NK-92 treated with Interleukin-12 subunit alpha and Interleukin-12 subunit beta, amount 100 ng/mL, for 24 hours (cell line): ENCODE data around the gene GJB1.
A peak's percentile ranks its signal among the peaks of the same experiment; 100 is the strongest.

Experiments used
- DNase-seq: peaks from one replicate; lab custom pipeline; 2025; lab: John Stamatoyannopoulos, UW

Gene GJB1

DNA sequence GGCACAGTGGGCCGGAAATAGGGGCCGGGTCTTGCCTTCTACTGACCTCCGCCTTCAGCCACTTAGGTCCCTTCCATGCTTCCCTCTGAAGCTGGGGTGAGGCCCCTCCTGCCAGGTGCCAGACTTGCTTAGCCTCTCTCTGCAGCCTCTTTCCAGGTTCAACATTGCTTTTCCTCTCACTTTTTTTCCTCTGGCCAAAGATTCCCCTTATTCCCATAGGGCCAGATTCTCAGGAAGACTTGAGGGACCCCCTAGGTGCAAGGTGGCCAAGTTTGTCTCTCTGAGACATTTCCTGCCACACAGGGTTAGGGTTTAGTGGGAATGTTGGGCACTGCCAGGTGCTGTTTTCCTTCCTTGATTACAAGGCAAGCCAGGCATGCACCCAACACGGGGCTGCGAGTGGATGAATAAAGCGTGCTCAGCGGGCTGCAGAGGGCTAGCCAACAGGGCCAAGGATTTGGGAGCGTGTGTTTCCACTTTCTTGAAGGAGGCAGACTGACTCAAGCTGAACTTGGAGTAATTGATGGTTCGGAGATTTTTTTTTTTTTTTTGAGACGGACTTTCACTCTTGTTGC, 7.6 kb upstream of the GJB1 start:
- DNase-seq, result no peak

GRCh38 chrX:71216485-71216884, 6.5 kb upstream of the GJB1 start:
- DNase-seq, result no peak

- DNase-seq, result no peak
Measured at GRCh38 chrX:71217298-71217697, 5.7 kb upstream of the GJB1 start.

GRCh38 chrX:71221145-71221544, 1.9 kb upstream of the GJB1 start:
- no peak for DNase-seq

- no peak for DNase-seq
Measured at GRCh38 chrX:71224098-71224708, 1.2 kb downstream of the GJB1 start.

DNA sequence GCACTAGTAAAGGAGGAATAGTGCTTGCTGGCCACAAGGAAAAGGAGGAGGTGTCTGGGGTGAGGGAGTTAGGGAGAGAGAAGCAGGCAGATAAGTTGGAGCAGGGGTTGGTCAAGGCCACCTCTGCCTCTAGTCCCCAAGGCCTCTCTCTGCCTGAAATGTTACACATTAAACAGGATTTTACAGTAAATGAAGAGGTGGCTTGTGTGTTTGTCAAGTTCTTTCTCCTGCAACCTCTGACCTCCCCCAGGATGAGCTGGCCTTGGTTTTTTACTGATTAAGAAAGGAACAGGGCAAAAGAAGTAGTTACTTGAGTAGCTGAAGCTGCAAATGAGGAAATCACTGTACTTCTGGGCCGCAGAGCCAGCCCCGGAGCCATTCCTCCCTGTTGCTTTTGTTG, 2.0 kb downstream of the GJB1 start:
- DNase-seq, result no peak

GRCh38 chrX:71225676-71226075, 2.7 kb downstream of the GJB1 start:
- no peak for DNase-seq

GRCh38 chrX:71227370-71228062, 4.5 kb downstream of the GJB1 start:
- no peak for DNase-seq

DNA sequence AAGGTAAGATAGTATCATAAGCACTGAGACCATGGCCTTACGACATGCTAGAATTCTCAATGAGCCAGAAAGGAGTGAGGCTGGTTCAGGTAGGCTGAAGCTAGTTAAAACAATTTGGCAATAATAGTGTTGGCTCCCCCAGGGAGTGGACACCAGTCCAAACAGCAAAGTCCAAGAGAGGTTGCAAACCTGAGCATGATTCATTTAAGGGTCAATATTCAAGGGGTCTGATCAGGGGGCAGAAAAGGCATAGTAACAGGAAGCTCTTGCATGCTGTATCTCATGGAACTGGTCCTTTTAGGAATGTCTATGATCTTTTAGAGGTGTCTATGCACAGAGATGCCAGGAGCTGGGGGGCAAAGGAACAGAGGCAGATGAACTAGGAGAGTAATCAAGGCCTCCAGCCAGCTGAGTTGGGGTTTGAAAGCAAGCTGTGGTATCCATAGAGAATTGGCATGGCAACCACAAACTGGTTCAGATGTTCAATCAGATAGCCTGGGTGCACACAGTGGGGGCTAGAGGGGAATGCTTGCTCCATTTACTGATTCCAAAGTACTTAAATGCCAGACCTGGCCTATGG, 5.1 kb downstream of the GJB1 start:
- no peak for DNase-seq

- DNase-seq, result no peak
Measured at GRCh38 chrX:71235482-71235881, 12.5 kb downstream of the GJB1 start.

DNA sequence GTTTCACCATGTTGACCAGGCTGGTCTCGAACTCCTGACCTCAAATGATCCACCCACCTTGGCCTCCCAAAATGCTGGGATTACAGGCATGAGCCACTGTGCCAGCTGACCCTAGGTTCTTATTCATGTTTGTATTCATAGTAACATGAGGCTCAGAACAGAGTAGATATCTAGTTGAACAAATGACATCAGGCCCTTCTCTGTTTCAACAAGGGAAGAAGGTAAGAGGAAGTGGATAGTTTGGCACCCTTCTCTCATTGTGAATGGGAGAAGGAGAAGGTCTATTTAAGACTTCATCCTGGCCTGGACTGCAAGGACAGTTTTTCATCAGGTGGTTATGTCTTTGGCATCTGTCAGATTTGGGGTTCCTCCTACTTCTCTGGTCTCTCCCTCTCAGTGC, 13.8 kb downstream of the GJB1 start:
- DNase-seq, result no peak

DNA sequence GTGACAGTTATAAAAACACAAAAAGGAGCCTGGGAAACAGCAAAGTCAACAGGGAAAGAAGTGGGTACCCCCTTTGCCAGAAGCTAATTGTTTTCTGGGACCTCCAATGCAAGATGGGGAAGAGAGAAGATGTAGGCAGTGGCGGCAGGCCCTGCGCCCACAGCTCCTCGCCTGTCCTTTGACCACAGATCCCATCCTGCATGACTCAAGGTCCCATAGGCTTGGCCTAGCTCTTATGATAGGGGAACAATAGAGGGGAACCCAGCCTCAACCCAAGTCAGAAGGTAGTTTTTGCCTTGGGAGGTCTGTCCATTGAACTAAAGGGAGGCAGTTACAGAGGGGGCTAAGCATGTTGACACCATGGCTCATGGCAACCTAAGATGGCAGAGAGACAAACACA, 16.8 kb downstream of the GJB1 start:
- DNase-seq, result no peak

- DNase-seq, result no peak
Measured at GRCh38 chrX:71241301-71241700, 18.3 kb downstream of the GJB1 start.

DNA sequence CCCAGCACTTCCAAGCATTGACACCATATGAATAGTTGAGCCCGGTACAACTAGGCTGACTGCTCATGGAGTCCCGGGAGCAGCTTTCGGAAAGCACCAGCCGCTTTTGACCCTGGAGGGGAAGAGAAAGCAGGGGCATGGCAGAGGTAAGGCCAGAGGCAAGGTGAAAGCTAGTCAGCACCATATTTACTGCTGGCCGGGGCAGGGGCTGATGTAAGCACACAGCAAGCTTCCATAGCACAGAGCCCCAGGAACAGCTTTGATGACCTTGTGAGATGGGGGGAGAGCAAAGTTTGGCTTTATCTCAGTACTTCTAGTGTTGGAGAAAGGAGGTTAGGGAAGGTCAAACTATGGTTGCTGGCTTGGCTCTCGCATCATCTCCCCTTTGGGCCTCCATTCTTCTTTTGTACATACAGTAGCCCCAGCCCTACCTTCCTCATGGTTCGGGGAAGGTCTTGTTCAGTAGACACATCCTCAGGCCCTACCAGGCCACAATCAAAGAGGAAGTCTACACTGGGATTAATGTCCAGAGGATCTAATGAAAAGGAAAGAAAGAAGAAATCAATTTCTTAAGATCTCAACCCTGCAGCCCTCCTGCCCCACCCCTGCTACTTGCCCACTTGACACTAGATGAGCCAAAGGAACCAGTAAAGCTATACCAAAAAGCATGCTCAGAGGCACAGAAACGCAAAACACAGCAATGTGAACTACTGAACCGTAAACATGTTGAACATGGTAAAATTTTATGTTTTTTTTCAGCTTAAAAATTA, 21.5 kb downstream of the GJB1 start:
- DNase-seq, result no peak

- DNase-seq, result no peak
Measured at GRCh38 chrX:71245159-71245558, 22.1 kb downstream of the GJB1 start.

- DNase-seq, result no peak
Measured at GRCh38 chrX:71250841-71251240, 27.8 kb downstream of the GJB1 start.

DNA sequence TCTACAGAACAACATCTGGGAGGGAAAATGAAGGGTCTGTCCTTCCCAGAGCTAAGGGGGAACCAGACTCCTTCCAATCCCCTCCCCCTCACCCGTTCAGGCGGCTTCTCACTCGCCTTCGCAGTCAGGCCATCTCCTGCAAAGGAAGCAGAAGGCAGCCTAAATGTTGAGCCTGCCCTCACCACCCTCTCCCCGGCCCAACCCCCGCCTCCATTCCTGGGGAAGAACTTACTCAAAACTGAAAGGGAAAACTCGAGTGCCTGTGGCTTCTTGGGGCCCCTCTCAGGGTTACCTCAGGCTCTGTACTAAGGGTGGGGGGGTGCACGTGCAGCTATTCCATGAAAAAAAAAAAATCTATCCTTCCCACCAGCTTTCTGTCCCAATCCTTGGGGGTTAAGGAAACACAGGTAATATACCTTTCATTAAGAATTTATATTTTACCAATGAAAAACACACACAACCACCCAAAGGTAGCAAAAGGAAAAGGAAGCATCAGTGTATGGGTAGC, 28.5 kb downstream of the GJB1 start:
- no peak for DNase-seq

- DNase-seq, result no peak
Measured at GRCh38 chrX:71252221-71252620, 29.2 kb downstream of the GJB1 start.

- DNase-seq, result no peak
Measured at GRCh38 chrX:71253253-71254091, 30.4 kb downstream of the GJB1 start.

GRCh38 chrX:71254092-71254963, 31.3 kb downstream of the GJB1 start, which contains the start of gene ZMYM3:
Gene ZMYM3, minus strand, starts transcription at chrX:71254140. Its CDS starts 885 bp downstream, at chrX:71253255.
- DNase-seq, result peak; percentile 66
